ENCODE data around the gene RNF39.

DNA sequence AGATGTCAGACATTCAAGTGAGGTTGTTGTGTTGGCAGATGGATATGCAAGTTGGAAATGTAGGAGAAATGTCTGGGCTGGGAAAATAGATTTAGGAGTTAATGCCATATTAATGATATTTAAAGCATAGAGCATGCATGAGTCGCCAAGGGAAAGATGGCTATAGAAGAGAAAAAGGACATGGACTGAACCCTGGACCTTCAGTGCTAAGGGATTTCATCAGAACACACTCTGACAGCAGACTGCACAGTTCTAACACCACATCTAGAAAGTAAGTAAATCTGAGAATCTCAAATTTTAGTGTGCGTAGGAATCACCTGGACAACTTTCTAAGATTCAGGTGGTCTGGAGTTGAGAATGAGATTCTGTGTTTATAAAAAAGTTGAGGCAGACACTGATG is 31.8 kb downstream of the RNF39 start:
- TF ChIP-seq, protein P1, sequence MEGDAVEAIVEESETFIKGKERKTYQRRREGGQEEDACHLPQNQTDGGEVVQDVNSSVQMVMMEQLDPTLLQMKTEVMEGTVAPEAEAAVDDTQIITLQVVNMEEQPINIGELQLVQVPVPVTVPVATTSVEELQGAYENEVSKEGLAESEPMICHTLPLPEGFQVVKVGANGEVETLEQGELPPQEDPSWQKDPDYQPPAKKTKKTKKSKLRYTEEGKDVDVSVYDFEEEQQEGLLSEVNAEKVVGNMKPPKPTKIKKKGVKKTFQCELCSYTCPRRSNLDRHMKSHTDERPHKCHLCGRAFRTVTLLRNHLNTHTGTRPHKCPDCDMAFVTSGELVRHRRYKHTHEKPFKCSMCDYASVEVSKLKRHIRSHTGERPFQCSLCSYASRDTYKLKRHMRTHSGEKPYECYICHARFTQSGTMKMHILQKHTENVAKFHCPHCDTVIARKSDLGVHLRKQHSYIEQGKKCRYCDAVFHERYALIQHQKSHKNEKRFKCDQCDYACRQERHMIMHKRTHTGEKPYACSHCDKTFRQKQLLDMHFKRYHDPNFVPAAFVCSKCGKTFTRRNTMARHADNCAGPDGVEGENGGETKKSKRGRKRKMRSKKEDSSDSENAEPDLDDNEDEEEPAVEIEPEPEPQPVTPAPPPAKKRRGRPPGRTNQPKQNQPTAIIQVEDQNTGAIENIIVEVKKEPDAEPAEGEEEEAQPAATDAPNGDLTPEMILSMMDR (IDR thresholded peaks at IDR 0.05 in 4 of 5, conservative IDR thresholded peaks at IDR 0.05 in 1 of 5): no peak
- no peak for TF ChIP-seq POLR2A (IDR thresholded peaks at IDR 0.05)
